Esophagus muscularis mucosa (tissue), 4 donors: ENCODE data around the gene TRPV6.

Experiments used
- CTCF ChIP-seq, 3 experiments: fragments of 200-600 bp in 2 of 3; fragments of 450-650 bp in 1 of 3; sonication (generic) in 2 of 3; IDR thresholded peaks; one replicate each; pipeline ENCODE4 v1.5.1; 2017 to 2019; ENCODE audit warnings: antibody characterized with exemption in 3 of 3, mild to moderate bottlenecking in 2 of 3, moderate library complexity in 1 of 3
- EP300 ChIP-seq: sonication (generic); formaldehyde crosslinking; IDR thresholded peaks from one replicate; pipeline ENCODE4 v1.6.1; 2017; ENCODE audit warnings: antibody characterized with exemption
- POLR2A ChIP-seq: fragments of 450-650 bp; IDR thresholded peaks from one replicate; pipeline ENCODE4 v1.6.1; 2017; ENCODE audit warnings: antibody characterized with exemption, moderate library complexity, mild to moderate bottlenecking, low read depth
- POLR2AphosphoS5 ChIP-seq, 2 donors: sonication (generic); formaldehyde crosslinking; IDR thresholded peaks; one replicate each; pipeline ENCODE4 v1.6.1; 2017; ENCODE audit warnings: antibody characterized with exemption in 2 of 2

GRCh38 chr7:142933092-142933475, 47.5 kb upstream of the TRPV6 start:
- TF ChIP-seq POLR2A (no peak), POLR2AphosphoS5 (IDR thresholded peaks at IDR 0.05) (no peak), CTCF (IDR thresholded peaks at IDR 0.05) (no peak), EP300 (no peak)
